HG02870 (cell line): ENCODE measurements around the gene PEX26.
"Not testable (repeated sequence)": the region's sequence is repeated elsewhere in the genome, so short reads cannot be mapped to it uniquely, and the experiment has no call there.

Source experiments
- ATAC-seq: cut with Tn5 transposase; IDR thresholded peaks from one replicate; pipeline ENCODE4 v1.9.1; 2021; ENCODE audit warnings: mild to moderate bottlenecking, moderate library complexity; ENCODE audit not compliant: unreplicated experiment

The PEX26 gene

GRCh38 chr22:18077639-18078328, at the start of gene PEX26:
Gene PEX26, plus strand, starts transcription at chr22:18077990. Its CDS starts 387 bp downstream, at chr22:18078377.
- ATAC-seq = peak; percentile 89

DNA sequence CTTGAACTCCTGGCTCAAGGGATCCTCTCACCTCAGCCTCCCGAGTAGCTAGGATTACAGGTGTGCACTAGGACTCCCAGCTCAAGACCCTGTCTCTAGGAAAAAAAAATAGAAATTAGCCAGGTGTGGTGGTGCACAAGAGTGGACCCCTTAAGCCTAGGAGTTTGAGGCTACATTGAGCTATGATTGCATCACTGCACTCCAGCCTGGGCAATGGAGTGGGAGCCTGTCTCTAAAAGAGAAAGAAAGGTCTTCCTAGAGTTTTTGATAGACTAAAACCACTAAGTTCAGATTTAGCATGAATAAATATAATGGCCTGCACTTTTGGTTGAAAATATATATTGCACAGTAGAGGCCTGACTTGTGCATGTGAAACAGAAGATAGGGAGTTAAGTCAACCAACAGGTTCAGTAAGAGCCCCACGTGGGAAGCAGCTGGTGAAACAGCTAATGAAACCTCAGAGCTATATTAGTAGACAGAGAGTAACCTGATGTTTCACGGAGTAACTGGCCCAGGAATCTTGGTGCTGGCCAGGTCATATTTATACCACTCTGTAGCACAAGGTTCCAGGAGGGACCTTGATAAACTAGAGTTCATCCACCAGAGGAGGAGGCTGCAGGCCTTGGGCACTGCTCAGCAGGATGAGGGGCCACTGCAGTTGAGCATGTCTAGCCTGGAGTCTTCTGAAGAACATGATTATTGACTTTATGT, 48.8 kb upstream of the PEX26 start:
- ATAC-seq = peak; percentile 66

DNA sequence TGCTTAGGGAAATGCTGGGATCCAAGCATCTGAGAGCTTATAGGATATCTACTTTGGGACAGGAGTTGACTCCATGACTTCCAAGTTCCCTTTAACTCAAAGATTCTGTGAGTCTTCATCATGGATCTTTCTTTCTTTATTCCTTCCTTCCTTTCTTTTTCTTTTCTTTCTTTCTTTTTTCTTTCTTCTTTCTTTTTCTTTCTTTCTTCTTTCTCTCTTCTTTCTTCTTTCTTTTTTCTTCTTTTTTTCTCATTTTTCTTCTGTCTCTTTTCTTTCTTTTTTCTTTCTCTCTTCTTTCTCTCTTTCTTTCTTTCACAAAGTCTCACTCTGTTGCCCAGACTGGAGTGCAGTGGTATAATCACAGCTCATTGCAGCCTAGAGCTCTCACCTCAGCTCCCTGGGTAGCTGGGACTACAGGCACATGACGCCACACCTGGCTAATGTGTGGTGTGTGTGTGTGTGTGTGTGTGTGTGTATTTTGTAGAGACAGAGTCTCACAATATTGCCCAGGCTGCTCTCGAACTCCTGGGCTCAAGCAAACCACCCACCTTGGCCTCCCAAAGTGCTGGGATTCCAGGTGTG, 48.0 kb upstream of the PEX26 start:
- no peak for ATAC-seq

DNA sequence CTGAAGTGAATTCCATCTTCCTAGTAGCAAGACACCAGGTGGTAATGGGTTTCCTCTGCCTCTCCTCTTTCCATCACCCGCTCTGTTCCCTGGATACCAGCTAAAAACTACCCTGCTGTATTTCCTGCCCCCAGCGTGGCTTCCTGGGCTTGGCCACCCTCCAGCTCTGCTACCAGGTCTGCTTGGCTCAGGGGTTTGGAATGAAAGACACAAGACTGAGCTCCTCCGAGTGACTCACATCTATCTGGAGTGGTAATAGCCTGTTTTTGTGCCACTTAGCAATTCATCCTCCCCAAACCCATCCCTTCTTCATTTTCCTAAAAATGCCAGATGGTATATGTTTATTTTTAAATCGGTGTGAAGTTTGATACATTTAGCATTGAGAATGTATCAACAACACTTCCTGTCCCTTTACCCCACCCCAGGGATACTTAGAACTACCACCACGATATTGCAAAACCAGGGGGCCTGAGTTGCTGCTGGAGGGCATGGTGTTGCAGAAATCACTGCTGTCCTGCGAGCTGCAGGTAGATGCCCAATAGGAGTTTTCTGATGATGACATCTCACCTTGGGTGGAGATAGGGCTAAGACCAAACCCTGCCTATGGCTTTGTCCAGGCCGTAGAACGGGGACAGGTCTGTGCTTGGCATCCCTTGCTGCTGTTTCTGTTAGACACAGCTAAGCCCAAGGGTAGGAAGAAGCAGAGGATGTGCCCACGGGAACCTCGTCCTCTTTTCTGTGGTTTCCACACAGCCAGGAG, 45.9 kb upstream of the PEX26 start:
- ATAC-seq = no peak

- no peak for ATAC-seq
Observed at GRCh38 chr22:18032455-18033101, 45.2 kb upstream of the PEX26 start.

- no peak for ATAC-seq
Observed at GRCh38 chr22:18033204-18033998, 44.4 kb upstream of the PEX26 start.

GRCh38 chr22:18034076-18034475, 43.7 kb upstream of the PEX26 start:
- ATAC-seq = no peak

DNA sequence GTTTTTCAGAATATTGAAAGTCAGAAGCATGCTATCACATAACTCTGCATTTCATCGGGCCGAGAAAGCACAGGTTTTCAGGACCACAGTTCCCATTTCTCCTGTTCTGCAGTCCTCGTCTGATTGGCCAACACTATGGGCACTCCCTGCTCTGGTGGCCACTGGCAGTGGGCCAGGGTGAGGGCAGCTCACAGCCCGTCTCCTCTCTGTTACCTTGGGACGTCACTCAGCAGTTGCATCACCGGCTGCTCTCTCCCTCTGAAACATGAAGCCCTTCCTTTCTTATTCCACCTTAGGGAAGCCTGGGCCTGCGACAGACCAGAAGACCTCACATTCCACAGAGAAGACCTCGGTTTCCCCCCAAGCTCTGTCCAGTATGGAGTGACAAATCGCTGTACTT, 42.0 kb upstream of the PEX26 start:
- ATAC-seq = no peak

DNA sequence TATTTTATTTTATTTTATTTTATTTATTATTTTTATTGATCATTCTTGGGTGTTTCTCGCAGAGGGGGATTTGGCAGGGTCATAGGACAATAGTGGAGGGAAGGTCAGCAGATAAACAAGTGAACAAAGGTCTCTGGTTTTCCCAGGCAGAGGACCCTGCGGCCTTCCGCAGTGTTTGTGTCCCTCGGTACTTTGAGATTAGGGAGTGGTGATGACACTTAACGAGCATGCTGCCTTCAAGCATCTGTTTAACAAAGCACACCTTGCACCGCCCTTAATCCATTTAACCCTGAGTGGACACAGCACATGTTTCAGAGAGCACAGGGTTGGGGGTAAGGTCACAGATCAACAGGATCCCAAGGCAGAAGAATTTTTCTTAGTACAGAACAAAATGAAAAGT, 36.9 kb upstream of the PEX26 start:
- ATAC-seq = not testable (repeated sequence)

- ATAC-seq = no peak
Observed at GRCh38 chr22:18042685-18043084, 35.1 kb upstream of the PEX26 start.

DNA sequence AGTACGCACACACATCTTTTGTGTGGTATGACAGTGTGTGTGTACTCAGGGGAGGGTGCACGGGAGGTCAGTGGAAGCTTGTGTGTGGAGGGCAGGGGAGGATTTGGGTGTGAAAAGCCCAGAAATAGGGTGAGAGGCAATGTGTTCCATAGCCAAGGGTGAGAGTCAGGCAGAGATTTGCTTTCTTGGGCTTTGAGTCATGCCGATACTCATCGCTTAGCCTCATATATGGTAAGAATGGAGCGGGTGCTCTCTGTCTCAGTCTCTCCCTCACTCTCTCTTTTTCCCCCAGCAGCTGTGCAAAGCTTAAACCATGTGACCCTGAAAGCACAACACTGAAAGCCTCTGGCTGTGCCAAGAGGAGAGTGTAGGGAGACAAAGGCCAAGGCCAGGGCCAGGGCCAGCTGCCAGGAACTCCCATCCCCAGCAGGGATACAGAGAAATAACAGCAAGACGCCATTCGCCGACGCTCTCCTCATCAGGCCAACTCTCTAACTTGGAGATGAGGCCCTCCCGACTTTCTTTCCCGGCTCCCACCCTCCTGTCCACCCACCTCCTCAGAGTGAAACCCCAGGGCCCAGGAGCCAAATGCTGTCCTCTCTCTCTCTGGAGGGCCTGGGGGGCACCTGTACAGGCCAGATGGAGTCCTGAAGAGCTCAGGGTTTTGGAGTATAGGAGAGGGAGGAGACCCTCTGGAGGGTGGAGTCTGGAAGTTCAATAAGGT, 33.1 kb upstream of the PEX26 start:
- no peak for ATAC-seq

GRCh38 chr22:18045794-18046193, 32.0 kb upstream of the PEX26 start:
- no peak for ATAC-seq

DNA sequence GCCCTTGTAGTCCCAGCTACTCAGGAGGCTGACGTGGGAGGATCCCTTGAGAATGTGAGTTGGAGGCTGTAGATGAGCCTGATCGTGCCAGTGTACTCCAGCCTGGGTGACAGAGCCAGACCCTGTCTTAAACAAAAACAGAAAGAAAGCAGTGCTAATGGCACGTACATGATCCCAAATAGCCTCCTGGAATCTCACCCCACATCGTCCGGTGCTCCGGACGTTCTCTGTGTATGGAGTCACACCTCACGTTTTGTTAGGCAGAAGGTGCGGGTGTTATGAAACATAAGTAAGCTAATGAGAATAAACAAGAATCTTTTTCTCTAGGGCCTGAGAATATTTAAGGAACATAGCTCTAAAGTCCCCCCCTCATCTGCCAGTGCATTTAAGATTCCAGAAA, 29.7 kb upstream of the PEX26 start:
- ATAC-seq = no peak

DNA sequence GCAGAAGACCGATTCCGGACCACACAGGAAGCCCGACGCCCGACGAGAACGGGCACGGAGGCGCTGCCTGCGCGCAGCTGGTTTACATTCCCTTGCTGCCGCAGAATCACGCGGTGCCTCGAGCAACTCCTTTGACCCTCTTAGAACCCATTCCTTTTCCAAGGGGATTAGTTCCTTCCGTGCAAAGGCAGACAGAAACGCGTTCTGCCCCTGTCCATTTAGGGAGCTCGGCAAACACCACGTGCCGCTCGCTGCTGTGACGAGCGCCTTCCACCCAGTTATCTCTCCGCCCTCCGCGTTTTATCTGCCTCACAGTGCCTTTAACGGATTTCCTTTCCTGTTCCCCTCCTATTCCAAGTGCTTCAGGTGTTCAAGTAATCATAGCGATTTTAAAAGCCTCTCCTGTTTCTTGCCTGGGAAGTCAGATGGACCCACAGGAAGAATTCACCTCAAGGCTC, 29.3 kb upstream of the PEX26 start:
- no peak for ATAC-seq

GRCh38 chr22:18050065-18050464, 27.7 kb upstream of the PEX26 start:
- ATAC-seq = no peak

GRCh38 chr22:18051113-18051512, 26.7 kb upstream of the PEX26 start:
- ATAC-seq = not testable (repeated sequence)

DNA sequence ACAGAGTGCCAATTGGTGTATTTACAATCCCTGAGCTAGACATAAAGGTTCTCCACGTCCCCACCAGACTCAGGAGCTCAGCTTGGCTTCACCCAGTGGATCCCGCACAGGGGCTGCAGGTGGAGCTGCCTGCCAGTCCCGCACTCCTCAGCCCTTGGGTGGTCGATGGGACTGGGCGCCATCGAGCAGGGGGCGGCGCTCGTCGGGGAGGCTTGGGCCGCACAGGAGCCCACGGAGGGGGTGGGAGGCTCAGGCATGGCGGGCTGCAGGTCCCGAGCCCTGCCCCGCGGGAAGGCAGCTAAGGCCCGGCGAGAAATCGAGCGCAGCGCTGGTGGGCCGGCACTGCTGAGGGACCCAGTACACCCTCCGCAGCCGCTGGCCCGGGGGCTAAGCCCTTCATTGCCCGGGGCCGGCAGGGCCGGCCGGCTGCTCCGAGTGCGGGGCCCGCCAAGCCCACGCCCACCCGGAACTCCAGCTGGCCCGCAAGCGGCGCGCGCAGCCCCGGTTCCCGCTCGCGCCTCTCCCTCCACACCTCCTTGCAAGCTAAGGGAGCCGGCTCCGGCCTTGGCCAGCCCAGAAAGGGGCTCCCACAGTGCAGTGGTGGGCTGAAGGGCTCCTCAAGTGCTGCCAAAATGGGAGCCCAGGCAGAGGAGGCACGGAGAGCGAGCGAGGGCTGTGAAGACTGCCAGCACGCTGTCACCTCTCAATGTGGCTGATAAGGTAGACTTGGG, 24.4 kb upstream of the PEX26 start:
- not testable (repeated sequence) for ATAC-seq

- no peak for ATAC-seq
Observed at GRCh38 chr22:18055619-18056160, 22.1 kb upstream of the PEX26 start.
